Prostate gland (tissue), 2 donors: ENCODE results near the gene TCP11. TPM values are rescaled to one million over a fixed set of nuclear protein-coding genes. Genes with fewer than 3 reads are reported as not detected.
"Not testable (repeated sequence)": the region's sequence is repeated elsewhere in the genome, so short reads cannot be mapped to it uniquely, and the experiment has no call there.

ENCODE experiments used
- DNase-seq: peaks from one replicate; pipeline ENCODE4 v3.0.0-alpha.2; 2019; ENCODE audit warnings: low spot score
- H3K27ac ChIP-seq, 2 donors: fragments of 200-600 bp; sonication (generic); 2 replicates each; pipeline ENCODE4 v1.5.1; 2017 to 2019
- H3K27me3 ChIP-seq: fragments of 200-600 bp; sonication (generic); replicated peaks from 2 replicates; pipeline ENCODE4 v1.5.1; 2019; ENCODE audit not compliant: insufficient read depth
- H3K36me3 ChIP-seq, 2 donors: fragments of 200-600 bp; sonication (generic); 1 replicate in 1 of 2; 2 replicates in 1 of 2; pipeline versions ENCODE4 v1.5.1 to v1.8.1; 2017 to 2019
- H3K4me1 ChIP-seq: fragments of 200-600 bp; sonication (generic); replicated peaks from 2 replicates; pipeline ENCODE4 v1.5.1; 2019
- H3K4me3 ChIP-seq, 2 donors: fragments of 200-600 bp; sonication (generic); 2 replicates each; pipeline ENCODE4 v1.5.1; 2017 to 2019
- H3K9me3 ChIP-seq: fragments of 200-600 bp; sonication (generic); 2 replicates; pipeline ENCODE4 v1.5.1; 2017
- POLR2A ChIP-seq: fragments of 450-650 bp; IDR thresholded peaks from one replicate; pipeline ENCODE4 v1.6.1; 2016; ENCODE audit warnings: antibody characterized with exemption, mild to moderate bottlenecking
- POLR2AphosphoS5 ChIP-seq: sonication (generic); formaldehyde crosslinking; IDR thresholded peaks from one replicate; pipeline ENCODE4 v1.6.1; 2017; ENCODE audit warnings: antibody characterized with exemption
- WGBS: methylation state at CpG from one replicate; pipeline ENCODE4 v1.1.5; 2018; 5-methylcytosine and 5-hydroxymethylcytosine counted together
- intact Hi-C: fragments of 100-400 bp; cut with DNase I; formaldehyde crosslinking; loops from one replicate; pipeline ENCODE4 v1.14.2; 2022
- total RNA-seq, 2 donors: library from RNA; depleted of rRNA; stranded (reverse); fragments of >200 nt; gene quantifications; one replicate each; pipeline ENCODE4 v1.1.0, GENCODE V29; 2016
- TF ChIP-seq, protein P1 (sequence below), 4 experiments: fragments of 200-600 bp in 2 of 4; fragments of 450-650 bp in 2 of 4; sonication (generic) in 2 of 4; IDR thresholded peaks; 1 replicate in 3 of 4; 2 replicates in 1 of 4; pipeline ENCODE4 v1.5.1; 2016 to 2019; ENCODE audit warnings: antibody characterized with exemption in 4 of 4, mild to moderate bottlenecking in 2 of 4, moderate library complexity in 2 of 4

TCP11 gene
- total RNA-seq, 2 donors from 2014 or later: 0.87 to 33.3 TPM

DNA sequence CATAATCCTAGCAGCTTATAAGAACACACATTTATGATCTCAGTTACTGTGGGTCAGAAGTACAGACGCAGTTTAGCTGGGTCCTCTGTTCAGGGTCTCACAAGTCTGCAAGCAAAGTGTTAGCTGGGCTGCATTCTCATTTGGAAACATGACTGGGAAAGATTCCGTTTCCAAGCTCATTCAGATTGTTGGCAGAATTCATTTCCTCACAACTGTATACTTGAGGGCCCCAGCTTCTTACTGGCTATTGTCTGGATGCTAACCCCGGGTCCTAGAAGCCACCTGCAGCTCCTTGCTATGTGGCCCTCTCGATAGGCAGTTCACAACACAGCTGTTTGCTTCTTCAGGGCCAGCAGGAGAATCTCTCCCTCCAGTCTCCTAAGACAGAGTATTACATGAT lies 13.1 kb downstream of the TCP11 start:
- no peak for TF ChIP-seq POLR2AphosphoS5
- TF ChIP-seq, protein P1, sequence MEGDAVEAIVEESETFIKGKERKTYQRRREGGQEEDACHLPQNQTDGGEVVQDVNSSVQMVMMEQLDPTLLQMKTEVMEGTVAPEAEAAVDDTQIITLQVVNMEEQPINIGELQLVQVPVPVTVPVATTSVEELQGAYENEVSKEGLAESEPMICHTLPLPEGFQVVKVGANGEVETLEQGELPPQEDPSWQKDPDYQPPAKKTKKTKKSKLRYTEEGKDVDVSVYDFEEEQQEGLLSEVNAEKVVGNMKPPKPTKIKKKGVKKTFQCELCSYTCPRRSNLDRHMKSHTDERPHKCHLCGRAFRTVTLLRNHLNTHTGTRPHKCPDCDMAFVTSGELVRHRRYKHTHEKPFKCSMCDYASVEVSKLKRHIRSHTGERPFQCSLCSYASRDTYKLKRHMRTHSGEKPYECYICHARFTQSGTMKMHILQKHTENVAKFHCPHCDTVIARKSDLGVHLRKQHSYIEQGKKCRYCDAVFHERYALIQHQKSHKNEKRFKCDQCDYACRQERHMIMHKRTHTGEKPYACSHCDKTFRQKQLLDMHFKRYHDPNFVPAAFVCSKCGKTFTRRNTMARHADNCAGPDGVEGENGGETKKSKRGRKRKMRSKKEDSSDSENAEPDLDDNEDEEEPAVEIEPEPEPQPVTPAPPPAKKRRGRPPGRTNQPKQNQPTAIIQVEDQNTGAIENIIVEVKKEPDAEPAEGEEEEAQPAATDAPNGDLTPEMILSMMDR (IDR thresholded peaks at IDR 0.05): no peak
- TF ChIP-seq POLR2A: no peak
- Histone ChIP-seq H3K4me3 (no peak overlapping the region), H3K27me3 (no peaks in the 10 kb centered on the region), H3K9me3 (no peaks in the 10 kb centered on the region), H3K4me1 (no peaks in the 10 kb centered on the region), H3K36me3 (no peaks in the 10 kb centered on the region), H3K27ac (no peak overlapping the region)
- no peak for DNase-seq
- intact Hi-C loops: no loop called here
- 82% methylated on average over 4 of the region's 4 CpGs for WGBS

DNA sequence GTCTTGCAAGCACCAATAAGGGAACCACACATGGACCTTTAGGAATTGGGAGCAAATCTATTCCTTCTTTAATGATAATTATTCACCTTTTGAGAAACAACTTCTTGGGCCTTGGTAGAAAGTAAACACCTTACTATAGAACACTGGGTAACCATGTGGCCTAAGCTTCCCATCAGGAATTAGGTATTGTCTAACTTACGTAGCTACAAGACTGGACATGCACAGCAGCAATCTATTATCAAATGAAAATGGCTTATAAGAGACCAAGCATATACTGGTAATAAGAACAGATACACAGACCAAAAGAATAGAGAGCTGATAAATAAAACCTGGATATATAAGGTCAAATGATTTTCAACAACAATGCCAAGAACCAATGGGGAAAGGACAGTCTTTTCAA lies 16.8 kb downstream of the TCP11 start:
- intact Hi-C loops: no loop called here
- no peaks in the 10 kb centered on the region for H3K36me3 ChIP-seq
- H3K4me1 ChIP-seq: no peaks in the 10 kb centered on the region
- 100% methylated on average over 1 of the region's 1 CpG for WGBS
- no peak overlapping the region for H3K4me3 ChIP-seq
- no peak overlapping the region for H3K27ac ChIP-seq
- no peaks in the 10 kb centered on the region for H3K27me3 ChIP-seq
- no peak for DNase-seq
- no peak for TF ChIP-seq POLR2A
- TF ChIP-seq POLR2AphosphoS5: no peak
- TF ChIP-seq, protein P1 (IDR thresholded peaks at IDR 0.05): no peak
- no peaks in the 10 kb centered on the region for H3K9me3 ChIP-seq

DNA sequence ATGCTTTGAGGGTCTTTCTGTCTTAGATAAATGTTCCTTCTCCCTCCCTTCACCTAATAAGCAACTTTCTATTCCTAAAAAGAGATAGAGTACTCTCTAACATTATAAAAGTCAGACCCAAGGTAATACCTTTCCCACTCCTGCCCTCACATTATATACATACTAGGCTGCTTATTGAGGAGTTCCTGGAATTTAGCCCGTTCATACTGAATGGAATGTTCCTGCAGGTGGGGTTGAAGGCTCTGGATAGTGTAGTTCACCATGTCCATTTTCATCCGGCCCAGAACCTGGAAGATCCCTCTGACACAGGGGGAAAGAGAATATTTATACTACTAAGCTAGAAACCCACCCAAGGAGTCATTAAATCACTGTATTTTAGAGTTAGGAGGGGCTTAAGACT lies 20.4 kb downstream of the TCP11 start:
- H3K4me1 ChIP-seq: no peaks in the 10 kb centered on the region
- H3K27me3 ChIP-seq: no peaks in the 10 kb centered on the region
- intact Hi-C loops: no loop called here
- no peaks in the 10 kb centered on the region for H3K36me3 ChIP-seq
- 86% methylated on average over 2 of the region's 2 CpGs for WGBS
- no peaks in the 10 kb centered on the region for H3K9me3 ChIP-seq
- H3K4me3 ChIP-seq: no peak overlapping the region
- TF ChIP-seq, protein P1 (IDR thresholded peaks at IDR 0.05): no peak
- TF ChIP-seq POLR2A (no peak), POLR2AphosphoS5 (no peak)
- no peak overlapping the region for H3K27ac ChIP-seq
- no peak for DNase-seq

DNA sequence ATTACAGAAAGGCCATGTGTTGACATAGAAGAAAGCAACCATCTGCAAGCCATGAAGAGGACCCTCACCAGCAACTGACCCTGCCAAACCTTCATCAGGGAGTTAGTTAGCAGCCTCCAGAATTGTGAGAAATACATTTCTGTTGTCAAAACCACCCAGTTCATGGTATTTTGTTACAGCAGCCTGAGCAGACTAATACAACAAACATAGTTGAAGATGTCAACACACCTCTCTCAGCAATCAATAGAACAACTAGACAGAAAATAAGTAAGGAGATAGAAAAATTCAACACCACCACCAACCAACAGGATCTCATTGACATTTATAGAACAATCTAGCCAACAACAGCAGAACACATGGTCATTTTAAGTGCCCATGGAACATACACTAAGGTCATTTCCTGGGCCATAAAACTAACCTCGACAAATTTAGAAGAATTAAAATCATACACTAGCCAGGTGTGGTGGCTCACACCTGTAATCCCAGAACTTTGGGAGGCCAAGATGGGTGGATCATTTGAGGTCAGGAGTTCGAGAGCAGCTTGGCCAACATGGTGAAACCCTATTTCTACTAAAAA lies 32.7 kb downstream of the TCP11 start:
- intact Hi-C loops: no loop called here
- TF ChIP-seq POLR2AphosphoS5 (no peak), POLR2A (no peak)
- TF ChIP-seq, protein P1 (IDR thresholded peaks at IDR 0.05): no peak

DNA sequence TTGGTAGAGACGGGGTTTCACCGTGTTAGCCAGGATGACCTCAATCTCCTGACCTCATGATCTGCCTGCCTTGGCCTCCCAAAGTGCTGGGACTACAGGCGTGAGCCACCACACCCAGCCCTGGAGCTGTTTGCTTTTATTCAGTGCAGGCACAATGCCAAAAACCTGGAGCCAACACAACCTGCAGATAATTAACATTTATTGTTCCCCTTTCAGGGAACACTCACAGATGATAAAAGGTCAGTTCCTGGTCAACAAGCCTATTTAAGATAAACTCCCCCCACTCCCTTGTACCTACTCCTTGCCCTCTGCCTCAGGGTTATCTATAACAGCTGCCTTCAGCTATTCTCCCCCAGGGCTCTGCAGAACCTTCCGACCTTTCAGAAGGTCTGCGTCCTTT lies 33.4 kb downstream of the TCP11 start:
- H3K27me3 ChIP-seq, H3K27ac ChIP-seq, H3K4me1 ChIP-seq, DNase-seq, H3K4me3 ChIP-seq, H3K36me3 ChIP-seq, H3K9me3 ChIP-seq, intact Hi-C loops: not testable (repeated sequence)
- WGBS: 69% methylated on average over 5 of the region's 5 CpGs

More for the DNA sequence above, 32.7 kb downstream of the TCP11 start:
- Histone ChIP-seq H3K4me3 (no peak overlapping the region), H3K36me3 (no peaks in the 10 kb centered on the region), H3K27me3 (no peaks in the 10 kb centered on the region), H3K9me3 (no peaks in the 10 kb centered on the region), H3K4me1 (no peaks in the 10 kb centered on the region), H3K27ac (no peak overlapping the region)
- 91% methylated on average over 2 of the region's 2 CpGs for WGBS
- no peak for DNase-seq

DNA sequence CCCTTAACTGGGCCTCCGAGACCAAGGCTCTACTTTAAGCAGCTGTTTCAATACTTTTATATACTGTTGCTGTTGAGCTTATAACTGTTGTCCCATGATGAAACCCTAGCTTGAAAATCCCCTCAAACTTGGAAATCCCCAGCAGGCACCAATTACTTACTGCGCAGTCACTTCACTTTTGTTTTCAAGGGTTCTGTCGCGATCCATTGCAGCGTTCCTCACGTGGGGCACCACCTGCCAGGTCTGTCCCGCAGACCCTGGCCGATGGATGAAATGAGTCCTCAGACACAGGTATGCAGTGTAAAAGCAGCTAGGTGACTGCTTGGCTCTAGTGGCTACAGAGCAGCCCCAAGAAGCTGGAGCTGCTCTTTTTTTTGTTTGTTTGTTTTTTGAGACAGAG lies 33.9 kb downstream of the TCP11 start:
- H3K9me3 ChIP-seq, H3K4me3 ChIP-seq, intact Hi-C loops, H3K27ac ChIP-seq, H3K27me3 ChIP-seq, H3K36me3 ChIP-seq, DNase-seq, H3K4me1 ChIP-seq: not testable (repeated sequence)
- 61% methylated on average over 8 of the region's 8 CpGs for WGBS

DNA sequence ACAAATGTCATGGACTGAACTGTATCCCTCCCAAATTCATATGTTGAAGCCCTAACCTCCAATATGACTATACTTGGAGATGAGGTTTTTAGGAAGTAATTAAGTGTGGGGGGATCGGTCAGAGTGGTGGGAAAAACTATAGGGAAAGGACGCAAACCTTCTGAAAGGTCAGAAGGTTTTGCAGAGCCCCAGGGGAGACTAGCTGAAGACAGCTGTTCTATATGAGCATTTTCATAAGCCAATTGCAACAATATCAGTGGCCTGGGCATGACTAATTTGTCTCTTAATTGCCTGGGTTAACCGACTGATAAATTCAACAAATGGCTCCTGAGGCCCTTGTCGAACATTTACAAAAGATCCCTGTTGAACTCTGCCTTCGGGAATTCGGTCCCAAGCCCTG lies 35.1 kb downstream of the TCP11 start:
- H3K36me3 ChIP-seq, H3K4me1 ChIP-seq, H3K4me3 ChIP-seq, H3K27me3 ChIP-seq, intact Hi-C loops, H3K9me3 ChIP-seq, H3K27ac ChIP-seq, DNase-seq: not testable (repeated sequence)
- 90% methylated on average over 6 of the region's 6 CpGs for WGBS
